ENCODE data around the gene SLC39A3. TPM values are rescaled to one million over a fixed set of nuclear protein-coding genes. Genes with fewer than 3 reads are reported as not detected.

The SLC39A3 gene
- total RNA-seq, 1 experiment from 2014 or later: 46.6 TPM

DNA sequence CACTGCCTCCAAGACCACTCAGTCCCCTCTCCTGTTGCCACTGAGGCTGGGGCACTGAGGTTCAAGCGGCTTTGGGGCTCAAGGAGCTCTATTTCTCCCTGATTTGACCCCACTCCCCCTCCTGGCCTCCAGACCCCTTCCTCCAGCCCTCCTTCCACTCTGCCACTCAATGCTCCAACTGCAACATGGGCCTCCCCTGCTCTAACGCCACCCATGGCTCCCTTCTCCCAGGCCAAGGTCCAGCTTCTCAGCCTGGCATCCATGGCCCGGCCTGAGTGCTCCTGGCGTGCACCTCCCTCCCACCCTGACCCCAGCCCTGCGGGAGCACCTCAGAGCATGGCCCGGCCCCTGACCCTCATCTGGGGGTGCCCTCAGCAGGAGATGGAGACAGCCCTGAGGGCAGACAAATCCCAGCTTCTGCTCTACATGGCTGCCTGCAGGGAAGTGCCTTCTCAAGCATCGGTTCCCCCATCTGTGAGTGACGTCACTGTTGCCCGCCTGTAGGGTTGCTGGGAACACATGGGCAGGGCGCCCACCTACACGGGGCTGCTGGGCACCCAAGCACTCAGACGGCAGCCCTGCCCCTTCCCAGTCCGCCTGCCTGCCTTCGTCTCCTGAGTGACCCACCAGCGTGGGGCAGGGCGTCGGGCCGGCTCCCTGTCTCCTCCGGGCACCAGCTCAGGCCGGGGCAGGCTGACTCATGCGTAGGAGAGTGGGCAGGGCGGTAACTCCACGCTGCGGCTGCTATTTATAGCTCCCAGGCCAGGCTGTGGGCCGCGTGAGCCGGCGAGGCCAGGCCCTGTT lies 17.1 kb downstream of the SLC39A3 start:
- BruUV-seq (replicated peaks): no TSS peak
- H3K9me3 ChIP-seq (ENCODE audit: control insufficient read depth, insufficient read depth, low read depth, low read length): no peaks in the 10 kb centered on the region
- 0 out of 2 replicates have a peak overlapping the region, but pooled peaks have one; percentile 23 for H3K27ac ChIP-seq (ENCODE audit: low read length)
- H3K36me3 ChIP-seq (ENCODE audit: control insufficient read depth, insufficient read depth, low read length): no peaks in the 10 kb centered on the region
- H3K4me3 ChIP-seq (ENCODE audit: low read depth in 2 of 2, low read length in 2 of 2): no peak overlapping the region
- intact Hi-C loops (cut with micrococcal nuclease; ENCODE audit: unreplicated experiment) (no loop called here), in situ Hi-C loops (cut with HindIII; ENCODE audit: low pct_unique_long_range_greater_than_20kb, low sequenced_read_pairs) (no loop called here)
- ChIA-PET CTCF (no interaction called here), POLR2A (no interaction called here)
- DNase-seq (ENCODE audit: low read depth, low spot score) (no peak), ATAC-seq (peak; percentile 79)
- no peak for TF ChIP-seq SIN3A (IDR thresholded peaks at IDR 0.05; ENCODE audit: borderline replicate concordance, insufficient read depth, low read depth, low read length)
- no peak for TF ChIP-seq TCF7L2 (IDR thresholded peaks at IDR 0.05; ENCODE audit: low read depth, low read length)
- TF ChIP-seq, protein P1, sequence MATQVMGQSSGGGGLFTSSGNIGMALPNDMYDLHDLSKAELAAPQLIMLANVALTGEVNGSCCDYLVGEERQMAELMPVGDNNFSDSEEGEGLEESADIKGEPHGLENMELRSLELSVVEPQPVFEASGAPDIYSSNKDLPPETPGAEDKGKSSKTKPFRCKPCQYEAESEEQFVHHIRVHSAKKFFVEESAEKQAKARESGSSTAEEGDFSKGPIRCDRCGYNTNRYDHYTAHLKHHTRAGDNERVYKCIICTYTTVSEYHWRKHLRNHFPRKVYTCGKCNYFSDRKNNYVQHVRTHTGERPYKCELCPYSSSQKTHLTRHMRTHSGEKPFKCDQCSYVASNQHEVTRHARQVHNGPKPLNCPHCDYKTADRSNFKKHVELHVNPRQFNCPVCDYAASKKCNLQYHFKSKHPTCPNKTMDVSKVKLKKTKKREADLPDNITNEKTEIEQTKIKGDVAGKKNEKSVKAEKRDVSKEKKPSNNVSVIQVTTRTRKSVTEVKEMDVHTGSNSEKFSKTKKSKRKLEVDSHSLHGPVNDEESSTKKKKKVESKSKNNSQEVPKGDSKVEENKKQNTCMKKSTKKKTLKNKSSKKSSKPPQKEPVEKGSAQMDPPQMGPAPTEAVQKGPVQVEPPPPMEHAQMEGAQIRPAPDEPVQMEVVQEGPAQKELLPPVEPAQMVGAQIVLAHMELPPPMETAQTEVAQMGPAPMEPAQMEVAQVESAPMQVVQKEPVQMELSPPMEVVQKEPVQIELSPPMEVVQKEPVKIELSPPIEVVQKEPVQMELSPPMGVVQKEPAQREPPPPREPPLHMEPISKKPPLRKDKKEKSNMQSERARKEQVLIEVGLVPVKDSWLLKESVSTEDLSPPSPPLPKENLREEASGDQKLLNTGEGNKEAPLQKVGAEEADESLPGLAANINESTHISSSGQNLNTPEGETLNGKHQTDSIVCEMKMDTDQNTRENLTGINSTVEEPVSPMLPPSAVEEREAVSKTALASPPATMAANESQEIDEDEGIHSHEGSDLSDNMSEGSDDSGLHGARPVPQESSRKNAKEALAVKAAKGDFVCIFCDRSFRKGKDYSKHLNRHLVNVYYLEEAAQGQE (IDR thresholded peaks at IDR 0.05; ENCODE audit: insufficient read depth in 1 of 2, low read depth in 2 of 2, low read length in 1 of 2): peak in 1 of 2 experiments; percentile 6; a peak in 1 of 4 replicates
- no peaks in the 10 kb centered on the region for H3K27me3 ChIP-seq (ENCODE audit: control insufficient read depth, insufficient read depth, low read length)
- peaks cover 15% of the 10 kb centered on the region for H3K4me1 ChIP-seq (ENCODE audit: control insufficient read depth, insufficient read depth, low read length)

DNA sequence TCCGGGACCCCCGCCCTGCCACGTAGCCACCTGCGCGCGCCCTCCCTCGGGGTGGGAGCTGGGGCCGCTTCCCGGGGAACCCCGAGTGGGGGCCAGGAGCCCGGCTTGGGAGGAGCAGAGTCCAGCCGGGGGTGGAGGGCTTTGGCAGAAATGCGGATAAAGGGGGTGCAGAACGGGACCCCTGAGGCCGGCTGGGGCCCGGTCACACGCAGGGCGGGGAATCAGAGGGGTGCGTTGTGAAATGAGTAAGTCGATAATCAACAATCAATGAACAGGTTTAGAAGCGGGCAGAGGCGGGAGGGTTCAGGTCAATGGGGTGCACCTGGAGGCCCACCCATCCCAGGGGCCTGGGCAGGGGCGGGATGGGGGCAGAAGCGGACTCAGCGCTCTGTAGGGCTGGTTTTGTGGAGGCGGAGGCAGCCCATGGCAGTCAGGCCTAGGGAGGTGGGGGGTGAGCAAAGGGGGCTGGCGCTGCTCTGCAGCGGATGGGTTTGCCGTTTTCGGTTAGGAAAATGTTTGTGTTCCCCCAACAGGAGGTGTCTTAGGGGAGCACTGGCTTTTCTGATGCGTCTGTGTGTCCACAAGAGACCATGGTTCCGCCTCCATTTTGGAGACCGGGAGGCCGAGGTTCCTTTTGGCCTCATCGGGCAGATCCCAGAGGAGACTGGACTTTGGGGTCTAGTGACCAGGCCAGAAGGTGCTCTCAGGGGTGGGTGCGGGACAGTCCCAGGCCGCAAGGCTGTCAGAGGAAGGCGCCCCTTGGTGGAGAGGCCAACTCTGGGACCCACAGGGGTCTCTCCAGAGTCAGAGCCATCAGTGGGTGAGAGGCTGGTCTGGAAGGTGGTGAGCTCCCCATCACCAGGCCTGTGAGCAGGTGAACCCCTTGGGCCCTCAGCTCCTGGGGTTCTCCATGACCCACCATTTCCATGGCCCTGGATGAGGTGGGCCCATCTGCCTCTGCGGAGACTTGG lies 18.0 kb downstream of the SLC39A3 start:
- ATAC-seq: no peak
- intact Hi-C loops (cut with micrococcal nuclease; ENCODE audit: unreplicated experiment): no loop called here
- Histone ChIP-seq H3K4me3 (ENCODE audit: low read depth in 2 of 2, low read length in 2 of 2) (peak overlapping the region; percentile 40 to 44; a peak in 3 of 4 replicates), H3K36me3 (ENCODE audit: control insufficient read depth, insufficient read depth, low read length) (no peaks in the 10 kb centered on the region), H3K4me1 (ENCODE audit: control insufficient read depth, insufficient read depth, low read length) (peaks cover 15% of the 10 kb centered on the region), H3K27me3 (ENCODE audit: control insufficient read depth, insufficient read depth, low read length) (no peaks in the 10 kb centered on the region), H3K27ac (ENCODE audit: low read length) (no peak overlapping the region), H3K9me3 (ENCODE audit: control insufficient read depth, insufficient read depth, low read depth, low read length) (no peaks in the 10 kb centered on the region)
- POLR2A ChIA-PET: no interaction called here
- no TSS peak for BruUV-seq (replicated peaks)
- in situ Hi-C loops (cut with HindIII; ENCODE audit: low pct_unique_long_range_greater_than_20kb, low sequenced_read_pairs): no loop called here
- TF ChIP-seq TCF7L2 (IDR thresholded peaks at IDR 0.05; ENCODE audit: low read depth, low read length): no peak
- TF ChIP-seq, protein P1 (IDR thresholded peaks at IDR 0.05; ENCODE audit: insufficient read depth in 1 of 2, low read depth in 2 of 2, low read length in 1 of 2): no peak
- TF ChIP-seq, protein P2, sequence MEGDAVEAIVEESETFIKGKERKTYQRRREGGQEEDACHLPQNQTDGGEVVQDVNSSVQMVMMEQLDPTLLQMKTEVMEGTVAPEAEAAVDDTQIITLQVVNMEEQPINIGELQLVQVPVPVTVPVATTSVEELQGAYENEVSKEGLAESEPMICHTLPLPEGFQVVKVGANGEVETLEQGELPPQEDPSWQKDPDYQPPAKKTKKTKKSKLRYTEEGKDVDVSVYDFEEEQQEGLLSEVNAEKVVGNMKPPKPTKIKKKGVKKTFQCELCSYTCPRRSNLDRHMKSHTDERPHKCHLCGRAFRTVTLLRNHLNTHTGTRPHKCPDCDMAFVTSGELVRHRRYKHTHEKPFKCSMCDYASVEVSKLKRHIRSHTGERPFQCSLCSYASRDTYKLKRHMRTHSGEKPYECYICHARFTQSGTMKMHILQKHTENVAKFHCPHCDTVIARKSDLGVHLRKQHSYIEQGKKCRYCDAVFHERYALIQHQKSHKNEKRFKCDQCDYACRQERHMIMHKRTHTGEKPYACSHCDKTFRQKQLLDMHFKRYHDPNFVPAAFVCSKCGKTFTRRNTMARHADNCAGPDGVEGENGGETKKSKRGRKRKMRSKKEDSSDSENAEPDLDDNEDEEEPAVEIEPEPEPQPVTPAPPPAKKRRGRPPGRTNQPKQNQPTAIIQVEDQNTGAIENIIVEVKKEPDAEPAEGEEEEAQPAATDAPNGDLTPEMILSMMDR (IDR thresholded peaks at IDR 0.05): no peak
- TF ChIP-seq POLR2AphosphoS5 (IDR thresholded peaks at IDR 0.05; ENCODE audit: low read depth, low read length): no peak
- no peak for TF ChIP-seq SIN3A (IDR thresholded peaks at IDR 0.05; ENCODE audit: borderline replicate concordance, insufficient read depth, low read depth, low read length)
- CTCF ChIA-PET: no interaction called here
- no peak for DNase-seq (ENCODE audit: low read depth, low spot score)
